NCI-H1436 (cell line): ENCODE measurements around the gene NTN1.

Experiments used
- DNase-seq: peaks from one replicate; lab custom pipeline; 2025; lab: John Stamatoyannopoulos, UW

Gene NTN1

GRCh38 chr17:9006175-9006767 is 15.0 kb upstream of the NTN1 start:
- DNase-seq = no peak

- no peak for DNase-seq
These were observed 14.1 kb upstream of the NTN1 start for GRCh38 chr17:9007052-9007714.

GRCh38 chr17:9009096-9009495 is 12.2 kb upstream of the NTN1 start:
- DNase-seq = no peak

DNA sequence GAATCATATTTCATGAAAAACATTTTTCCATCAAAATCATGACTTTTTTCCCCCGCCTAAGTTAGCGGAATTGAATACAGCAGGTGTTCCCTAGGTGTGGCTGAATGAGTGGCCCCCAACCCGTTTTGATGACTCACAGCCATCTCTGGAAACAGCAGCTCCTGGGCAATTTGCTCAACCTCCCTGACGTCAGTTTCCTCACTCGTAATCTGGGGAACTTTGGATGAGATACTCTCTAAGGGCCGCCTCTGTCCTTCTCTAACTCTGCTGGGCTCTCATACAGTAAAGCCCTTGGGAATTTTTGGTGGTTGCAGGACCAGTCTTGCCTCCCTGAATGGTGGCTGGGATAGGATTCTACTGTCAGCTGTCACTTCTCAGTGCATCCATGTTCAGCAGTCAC is 11.6 kb upstream of the NTN1 start:
- no peak for DNase-seq

GRCh38 chr17:9011001-9011400 is 10.3 kb upstream of the NTN1 start:
- no peak for DNase-seq

DNA sequence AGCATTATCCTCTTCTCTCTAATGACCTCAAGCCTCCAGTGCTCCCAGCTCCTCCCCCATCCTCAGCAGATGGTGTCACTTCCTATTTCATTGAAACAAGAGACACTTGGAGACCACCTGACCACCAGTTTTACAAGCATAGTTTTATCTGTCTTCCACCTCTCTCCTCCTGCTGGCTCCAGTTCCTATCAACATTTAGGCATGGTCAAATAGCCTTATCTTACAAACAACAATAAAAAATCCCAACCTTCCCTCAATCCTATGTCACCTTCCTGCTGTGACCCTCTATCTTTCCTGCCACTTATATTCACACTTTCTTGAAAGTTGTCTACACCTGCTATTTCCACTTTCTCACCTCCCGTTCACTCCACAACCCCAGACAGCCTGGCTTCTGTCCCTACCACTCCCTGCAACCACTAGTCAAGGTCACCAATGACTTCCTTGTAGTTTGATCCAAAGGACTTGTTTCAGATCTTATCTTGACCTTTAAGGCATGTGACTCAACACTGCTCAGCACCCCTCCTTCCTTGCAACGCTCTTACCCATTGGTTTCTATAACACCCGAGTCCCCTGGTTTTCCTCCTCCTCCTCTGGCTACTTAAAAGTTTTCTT is 4.3 kb upstream of the NTN1 start:
- no peak for DNase-seq

- DNase-seq = no peak
These were observed 2.6 kb upstream of the NTN1 start for GRCh38 chr17:9018726-9019125.

GRCh38 chr17:9020096-9020823 is 1.1 kb upstream of the NTN1 start:
- no peak for DNase-seq

DNA sequence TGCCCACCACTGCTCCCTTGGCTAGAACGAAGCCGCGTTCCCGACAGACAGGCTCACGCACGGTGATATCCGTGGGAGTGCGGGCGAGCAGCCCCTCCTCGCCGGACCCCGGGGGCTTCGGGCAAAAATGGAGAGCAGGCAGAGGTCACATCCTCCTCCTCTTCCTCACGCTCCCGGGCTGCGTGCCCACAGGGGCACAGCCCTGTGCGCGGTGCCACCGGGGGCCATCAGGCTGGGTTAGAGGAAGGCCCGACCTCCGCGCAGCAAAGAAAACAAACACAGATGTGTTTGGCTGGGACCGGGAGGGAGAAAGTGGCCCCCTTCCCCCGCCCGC is 519 bp upstream of the NTN1 start:
- no peak for DNase-seq

DNA sequence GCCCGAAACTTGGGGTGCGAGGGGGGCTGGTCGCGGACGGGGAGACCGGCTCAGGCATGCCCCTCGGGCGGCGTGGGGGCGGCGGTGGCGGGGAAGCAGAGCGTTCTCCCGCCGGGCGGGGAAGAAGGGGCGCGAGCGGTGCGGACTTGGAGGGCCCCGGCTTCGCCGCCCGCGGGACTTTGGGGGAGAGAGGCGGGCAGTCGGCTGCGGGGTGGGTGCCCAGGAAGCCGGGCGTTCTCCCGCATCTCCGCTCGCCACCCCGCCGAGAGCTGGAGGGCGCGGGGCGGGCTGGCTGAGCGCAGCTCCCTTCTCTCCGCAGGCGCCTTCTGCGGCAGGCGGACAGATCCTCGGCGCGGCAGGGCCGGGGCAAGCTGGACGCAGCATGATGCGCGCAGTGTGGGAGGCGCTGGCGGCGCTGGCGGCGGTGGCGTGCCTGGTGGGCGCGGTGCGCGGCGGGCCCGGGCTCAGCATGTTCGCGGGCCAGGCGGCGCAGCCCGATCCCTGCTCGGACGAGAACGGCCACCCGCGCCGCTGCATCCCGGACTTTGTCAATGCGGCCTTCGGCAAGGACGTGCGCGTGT is 772 bp downstream of the NTN1 start:
- no peak for DNase-seq

DNA sequence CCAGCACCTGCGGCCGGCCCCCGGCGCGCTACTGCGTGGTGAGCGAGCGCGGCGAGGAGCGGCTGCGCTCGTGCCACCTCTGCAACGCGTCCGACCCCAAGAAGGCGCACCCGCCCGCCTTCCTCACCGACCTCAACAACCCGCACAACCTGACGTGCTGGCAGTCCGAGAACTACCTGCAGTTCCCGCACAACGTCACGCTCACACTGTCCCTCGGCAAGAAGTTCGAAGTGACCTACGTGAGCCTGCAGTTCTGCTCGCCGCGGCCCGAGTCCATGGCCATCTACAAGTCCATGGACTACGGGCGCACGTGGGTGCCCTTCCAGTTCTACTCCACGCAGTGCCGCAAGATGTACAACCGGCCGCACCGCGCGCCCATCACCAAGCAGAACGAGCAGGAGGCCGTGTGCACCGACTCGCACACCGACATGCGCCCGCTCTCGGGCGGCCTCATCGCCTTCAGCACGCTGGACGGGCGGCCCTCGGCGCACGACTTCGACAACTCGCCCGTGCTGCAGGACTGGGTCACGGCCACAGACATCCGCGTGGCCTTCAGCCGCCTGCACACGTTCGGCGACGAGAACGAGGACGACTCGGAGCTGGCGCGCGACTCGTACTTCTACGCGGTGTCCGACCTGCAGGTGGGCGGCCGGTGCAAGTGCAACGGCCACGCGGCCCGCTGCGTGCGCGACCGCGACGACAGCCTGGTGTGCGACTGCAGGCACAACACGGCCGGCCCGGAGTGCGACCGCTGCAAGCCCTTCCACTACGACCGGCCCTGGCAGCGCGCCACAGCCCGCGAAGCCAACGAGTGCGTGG is 1.5 kb downstream of the NTN1 start:
- DNase-seq = no peak

DNA sequence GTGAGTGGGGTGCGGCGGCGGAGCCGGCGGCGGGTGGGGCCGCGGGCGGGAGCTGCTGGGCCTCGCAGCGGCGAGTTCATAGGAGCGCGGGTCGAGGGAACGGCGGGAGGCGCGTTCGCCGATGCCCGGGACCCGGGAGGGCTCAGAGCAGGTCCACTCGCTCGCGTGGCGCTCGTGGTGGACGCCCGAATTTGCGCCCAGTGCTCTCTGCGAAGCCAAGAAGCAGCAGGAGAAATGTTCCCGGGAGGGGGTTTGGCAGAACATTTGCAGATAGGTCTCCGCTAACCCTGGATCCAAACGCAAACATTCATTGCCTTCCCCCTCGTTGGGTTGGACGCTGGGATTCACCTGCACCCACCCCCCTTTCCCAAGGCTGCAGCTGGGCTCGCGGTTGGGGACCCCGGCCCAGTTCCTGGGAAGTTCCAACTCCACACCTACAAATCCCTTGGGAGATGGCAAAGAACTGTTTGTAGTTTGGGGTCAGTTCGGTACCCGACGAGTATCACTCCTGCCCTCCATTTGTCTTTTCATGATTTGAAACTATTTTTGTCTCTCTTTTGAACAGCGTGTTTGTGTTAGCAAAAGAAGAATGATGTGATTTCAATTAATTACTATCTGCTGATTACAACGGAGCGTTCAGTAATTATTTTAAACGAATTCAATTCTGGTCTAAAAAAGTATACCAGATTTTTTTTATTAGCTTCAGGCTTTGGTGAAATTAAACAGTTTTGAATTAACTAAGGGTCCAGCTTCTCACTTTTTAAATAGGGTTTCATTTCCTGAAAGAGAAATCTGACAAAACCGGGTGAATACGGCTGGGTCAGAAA is 2.3 kb downstream of the NTN1 start:
- no peak for DNase-seq

DNA sequence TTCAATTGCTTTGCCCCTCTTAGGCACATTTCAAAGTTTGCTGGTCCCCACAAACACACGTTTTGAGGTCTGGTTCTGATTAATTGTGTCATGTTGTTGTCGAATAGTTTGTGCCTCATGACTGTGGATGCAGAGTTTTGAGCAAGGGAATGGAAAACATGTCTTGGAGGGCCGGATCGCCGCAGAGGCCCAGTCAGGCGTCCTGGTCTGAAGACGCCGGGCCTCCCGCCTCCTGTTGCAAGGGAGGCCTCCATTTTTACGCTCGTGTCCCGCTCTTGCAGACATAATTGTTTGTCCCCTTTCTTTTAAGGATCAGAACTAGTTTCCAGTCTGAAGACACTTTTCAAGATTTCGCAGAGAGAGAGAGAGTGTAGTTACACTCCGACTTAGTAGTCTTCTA is 3.2 kb downstream of the NTN1 start:
- no peak for DNase-seq

- DNase-seq = no peak
These were observed 5.4 kb downstream of the NTN1 start for GRCh38 chr17:9026741-9027140.

DNA sequence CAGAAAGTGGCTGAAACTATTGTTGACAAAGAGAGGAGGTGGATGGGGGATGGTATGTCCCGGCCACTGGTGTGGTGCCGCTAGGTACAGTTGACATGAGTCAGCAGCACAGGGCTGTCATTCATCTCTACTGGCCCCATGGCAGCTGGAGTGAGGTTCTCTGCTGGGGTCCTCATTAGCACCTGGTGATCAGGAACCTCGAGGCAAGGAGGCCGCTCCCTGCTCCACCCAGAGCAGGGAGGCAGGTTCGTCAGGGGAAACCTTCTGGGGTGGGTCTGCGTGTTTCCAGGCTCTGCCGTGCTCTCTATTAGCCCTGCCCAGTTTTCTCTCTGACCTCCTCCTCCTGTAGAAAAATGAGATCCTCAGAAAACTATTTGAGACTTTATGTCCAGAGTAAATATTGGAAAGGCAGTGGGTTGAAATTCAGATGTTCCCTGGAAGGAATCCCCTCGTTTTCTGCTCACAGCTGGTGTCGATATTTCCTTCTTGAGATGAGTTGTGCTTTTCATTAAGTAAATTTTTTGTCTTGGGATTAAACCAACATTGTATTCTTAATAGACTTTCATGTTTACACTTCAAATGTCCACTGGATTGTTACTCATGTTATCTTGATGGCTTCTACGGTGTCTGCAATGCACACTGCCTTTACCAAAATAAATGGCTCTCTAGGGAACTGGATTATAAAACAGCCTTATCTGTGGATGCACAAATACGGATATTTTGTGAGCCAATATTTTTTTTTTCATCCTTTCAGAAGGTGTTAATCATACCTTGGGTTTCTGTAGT is 7.1 kb downstream of the NTN1 start:
- DNase-seq = no peak

DNA sequence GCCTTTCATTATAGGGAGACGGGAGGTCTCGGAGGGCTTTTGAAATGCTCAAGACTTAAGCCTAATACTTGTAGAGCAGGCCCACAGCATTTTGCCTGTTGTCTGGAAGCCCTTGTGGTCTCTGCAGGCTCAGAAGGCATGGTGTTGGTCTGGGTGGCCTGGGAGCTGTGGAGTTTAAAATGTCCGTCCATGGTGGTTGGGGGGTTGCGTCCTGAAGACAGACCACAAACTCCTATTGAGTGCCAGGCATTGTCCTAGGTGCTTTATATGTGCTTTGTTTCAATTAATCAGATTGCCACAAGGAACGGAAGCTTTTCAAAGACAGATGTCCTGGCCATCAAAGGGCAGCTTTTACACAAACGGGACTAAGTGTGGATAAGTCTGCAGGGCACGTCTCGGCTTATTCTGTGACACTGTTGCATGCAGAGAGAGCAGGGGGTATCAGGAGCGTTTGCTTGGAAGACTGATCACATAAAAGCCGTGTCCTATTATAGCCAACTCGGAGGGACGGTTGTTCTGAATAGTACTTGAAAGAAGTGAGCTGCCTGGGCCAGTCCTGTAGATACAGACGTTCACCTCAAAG is 7.8 kb downstream of the NTN1 start:
- no peak for DNase-seq

DNA sequence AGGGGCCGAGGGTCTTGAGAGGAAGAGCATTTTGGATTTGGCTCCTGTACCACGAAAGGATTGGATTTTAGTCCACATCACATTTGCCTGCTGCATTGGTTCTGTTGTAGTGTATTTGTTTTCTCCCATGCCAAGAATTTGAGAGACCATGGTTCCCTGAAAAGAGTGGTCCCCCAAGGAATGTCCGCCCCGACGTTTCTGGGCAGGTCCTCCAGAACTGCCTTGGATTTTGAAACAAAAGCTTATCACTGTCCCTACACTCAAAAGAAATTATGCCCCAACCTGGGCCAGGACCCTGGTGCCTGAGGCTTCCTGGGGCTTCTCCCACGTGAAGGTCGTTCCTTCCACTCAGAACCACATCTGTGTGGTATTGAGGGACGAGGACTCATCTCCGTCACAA is 10.8 kb downstream of the NTN1 start:
- DNase-seq = no peak

DNA sequence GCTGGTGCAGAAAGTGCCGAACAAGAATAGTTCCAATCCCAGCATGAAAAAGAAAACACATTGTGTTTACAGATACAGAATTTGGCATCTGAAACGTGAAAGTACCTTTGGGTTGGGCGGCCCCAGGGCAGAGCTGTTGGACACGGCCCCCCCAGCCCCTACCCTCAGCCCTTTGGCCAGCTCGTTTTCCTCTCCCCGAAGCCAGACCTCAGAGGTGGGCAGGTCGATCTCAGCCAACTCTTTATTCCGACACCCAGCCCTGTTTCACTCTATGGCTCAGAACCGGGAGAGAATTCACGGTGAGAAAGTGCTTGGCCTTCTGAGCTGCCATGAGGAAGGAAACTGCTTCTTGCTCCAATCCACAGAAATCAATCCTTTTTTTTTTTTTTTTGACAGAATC is 11.3 kb downstream of the NTN1 start:
- DNase-seq = no peak

GRCh38 chr17:9035249-9035648 is 13.9 kb downstream of the NTN1 start:
- DNase-seq = no peak

DNA sequence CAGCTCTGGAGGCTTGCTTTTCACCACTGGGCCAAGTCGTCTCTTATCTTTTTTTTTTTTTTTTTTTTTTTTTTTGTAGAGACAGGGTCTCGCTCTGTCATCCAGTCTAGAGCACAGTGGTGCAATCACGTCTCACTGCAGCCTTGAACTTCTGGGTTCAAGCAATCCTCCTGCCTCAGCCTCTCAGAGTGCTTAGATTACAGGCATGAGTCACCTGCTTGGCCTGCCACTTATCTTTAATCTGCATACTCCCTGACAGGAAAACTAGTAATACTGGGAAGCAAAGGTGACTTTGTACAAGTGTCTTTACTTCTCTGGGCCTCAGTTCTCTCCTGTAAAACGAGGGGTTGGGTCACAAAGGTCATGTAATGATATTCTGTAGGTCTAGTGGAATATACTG is 15.0 kb downstream of the NTN1 start:
- DNase-seq = no peak
